GM12878 (cell line): ENCODE results near the gene ZNF805. TPM values are rescaled to one million over a fixed set of nuclear protein-coding genes. Genes with fewer than 3 reads are reported as not detected.

Experiments used
- ATAC-seq: fragments of 200-7000 bp; cut with Tn5 transposase; 3 replicates; pipeline ENCODE4 v1.9.1; 2020; ENCODE audit warnings: mild to moderate bottlenecking, moderate library complexity
- BruUV-seq: library from RNA; stranded (reverse); fragments of 400-500 nt; replicated peaks from 2 replicates; lab custom pipeline; 2021; lab: Mats Ljungman, UMichigan
- CTCF ChIA-PET: fragments of 300-600 bp; sonication (Branson Sonifier 250); formaldehyde crosslinking; extraction: SDS; loops from one replicate; lab custom pipeline; 2021; ENCODE audit warnings: inconsistent platforms; lab: Yijun Ruan, JAX
- POLR2A ChIA-PET: fragments of 350-600 bp; formaldehyde crosslinking; extraction: SDS; loops from one replicate; lab custom pipeline; 2021; ENCODE audit warnings: inconsistent platforms; lab: Charles Lee
- RAD21 ChIA-PET: fragments of 300-600 bp; sonication (Branson Sonifier 250); formaldehyde crosslinking; loops from one replicate; lab custom pipeline; 2023; ENCODE audit warnings: antibody characterized with exemption; ENCODE audit not compliant: unreplicated experiment; lab: Charles Lee
- SMC1A ChIA-PET: fragments of 300-600 bp; sonication (Branson Sonifier 250); formaldehyde crosslinking; loops from one replicate; lab custom pipeline; 2023; ENCODE audit not compliant: unreplicated experiment, uncharacterized antibody; lab: Charles Lee
- DNase-seq: peaks from one replicate; pipeline ENCODE4 v3.0.0-alpha.2; 2011; ENCODE audit warnings: low read depth, low spot score
- FAIRE-seq: peaks from 3 replicates; lab custom pipeline; 2011; peaks lifted over from hg19 to GRCh38; lab: Jason Lieb, UNC
- H2AFZ ChIP-seq: 2 replicates; pipeline ENCODE4 v1.6.0; 2011; ENCODE audit warnings: low read depth, low read length, control low read depth; ENCODE audit not compliant: control insufficient read depth
- H3K27ac ChIP-seq: 2 replicates; pipeline ENCODE4 v1.5.1; 2011; ENCODE audit warnings: control low read depth; ENCODE audit not compliant: control insufficient read depth, insufficient read depth
- H3K27me3 ChIP-seq, 2 experiments: replicated peaks in 1 of 2; 2 replicates each; pipeline versions ENCODE4 v1.6.0 to v1.6.1; 2011; ENCODE audit warnings: low read length in 1 of 2; ENCODE audit not compliant: control insufficient read depth in 2 of 2, insufficient read depth in 2 of 2
- H3K36me3 ChIP-seq, 2 experiments: 2 replicates each; pipeline ENCODE4 v1.5.1; 2011; ENCODE audit warnings: low read length in 1 of 2; ENCODE audit not compliant: control insufficient read depth in 2 of 2, insufficient read depth in 2 of 2
- H3K4me1 ChIP-seq: 2 replicates; pipeline ENCODE4 v1.6.1; 2011; ENCODE audit warnings: mild to moderate bottlenecking, low read length, moderate library complexity, mixed read lengths; ENCODE audit not compliant: control insufficient read depth, insufficient read depth
- H3K4me2 ChIP-seq: 2 replicates; pipeline ENCODE4 v1.6.0; 2011; ENCODE audit warnings: control low read depth; ENCODE audit not compliant: control insufficient read depth, insufficient read depth
- H3K4me3 ChIP-seq: fragments of 200-600 bp; sonication (generic); 2 replicates; pipeline ENCODE4 v1.5.1; 2016
- H3K79me2 ChIP-seq: 2 replicates; pipeline ENCODE4 v1.6.0; 2011; ENCODE audit warnings: low read length; ENCODE audit not compliant: control insufficient read depth, insufficient read depth
- H3K9ac ChIP-seq: 2 replicates; pipeline ENCODE4 v1.8.0; 2011; ENCODE audit warnings: low read length, control low read depth, mixed read lengths; ENCODE audit not compliant: control insufficient read depth, insufficient read depth
- H3K9me3 ChIP-seq: replicated peaks from 3 replicates; pipeline ENCODE4 v1.5.1; 2011; ENCODE audit warnings: mild to moderate bottlenecking, low read length; ENCODE audit not compliant: control insufficient read depth, insufficient read depth
- H4K20me1 ChIP-seq: 2 replicates; pipeline ENCODE4 v1.6.0; 2011; ENCODE audit not compliant: control insufficient read depth, insufficient read depth
- EGR1 ChIP-seq, 2 experiments: IDR thresholded peaks; 1 replicate in 1 of 2; 2 replicates in 1 of 2; pipeline ENCODE4 v1.6.1; 2011 to 2012; ENCODE audit warnings: low read depth in 2 of 2, low read length in 2 of 2, borderline replicate concordance in 1 of 2, mild to moderate bottlenecking in 1 of 2, moderate library complexity in 1 of 2
- ETV6 ChIP-seq, 2 experiments: fragments of 450-650 bp in 1 of 2; IDR thresholded peaks in 1 of 2; conservative IDR thresholded peaks in 1 of 2; 2 replicates each; pipeline ENCODE4 v1.6.1; 2014; ENCODE audit warnings: antibody characterized with exemption in 1 of 2, borderline replicate concordance in 1 of 2, low read depth in 1 of 2, mild to moderate bottlenecking in 1 of 2, moderate library complexity in 1 of 2
- MXI1 ChIP-seq: fragments of 150-350 bp; IDR thresholded peaks from 2 replicates; pipeline ENCODE4 v1.6.1; 2011; ENCODE audit warnings: low read depth, mild to moderate bottlenecking, inconsistent platforms, low read length, improper control_type of control experiment
- PAX8 ChIP-seq: fragments of 450-650 bp; IDR thresholded peaks from 2 replicates; pipeline ENCODE4 v1.6.1; 2017; ENCODE audit warnings: mild to moderate bottlenecking, moderate library complexity
- RFX5 ChIP-seq: IDR thresholded peaks from 2 replicates; pipeline ENCODE4 v1.6.1; 2011; ENCODE audit warnings: low read depth, low read length, improper control_type of control experiment
- TARDBP ChIP-seq: IDR thresholded peaks from 2 replicates; pipeline ENCODE4 v1.6.1; 2016; ENCODE audit warnings: borderline replicate concordance
- TBL1XR1 ChIP-seq: IDR thresholded peaks from 2 replicates; pipeline ENCODE4 v1.6.1; 2012; ENCODE audit warnings: low read depth, low read length, improper control_type of control experiment
- YY1 ChIP-seq: IDR thresholded peaks from 2 replicates; pipeline ENCODE4 v1.6.1; 2011; ENCODE audit warnings: low read depth, mild to moderate bottlenecking, low read length
- WGBS: methylation state at CpG from one replicate; pipeline ENCODE4 v1.1.6; 2016; ENCODE audit warnings: low lambda C conversion rate; ENCODE audit not compliant: insufficient replicate concordance, insufficient coverage; ENCODE audit errors: missing lambda C conversion rate; 5-methylcytosine and 5-hydroxymethylcytosine counted together
- in situ Hi-C: fragments of 300-500 bp; cut with MboI; formaldehyde crosslinking; loops from 9 replicates; pipeline ENCODE4 v1.14.3; 2018; ENCODE audit warnings: mixed read lengths
- intact Hi-C: fragments of 100-400 bp; cut with micrococcal nuclease; formaldehyde crosslinking; loops from one replicate; pipeline ENCODE4 v1.14.2; 2022; ENCODE audit not compliant: unreplicated experiment
- polyA plus RNA-seq, 11 experiments: library from polyadenylated mRNA; depleted of rRNA in 4 of 11; unstranded in 6 of 11; stranded (reverse) in 5 of 11; fragments of >200 nt; fragmentation: Nextera tagmentation in 4 of 11; fragmentation: Illumina TruSeq in 1 of 11; extraction: Ambion mirVana in 4 of 11; extraction: Trizol in 1 of 11; gene quantifications; 1 replicate in 1 of 11; 2 replicates in 10 of 11; pipeline versions ENCODE4 v1.2.1 to v1.2.3, GENCODE V29; 2011 to 2016; ENCODE audit warnings: inconsistent platforms in 2 of 11, missing spikeins in 2 of 11, low read depth in 1 of 11
- total RNA-seq, 4 experiments: library from RNA; depleted of rRNA in 3 of 4; stranded (reverse); fragments of >200 nt in 3 of 4; fragmentation: Illumina TruSeq in 1 of 4; extraction: Trizol in 1 of 4; gene quantifications; 2 replicates each; pipeline versions ENCODE4 v1.2.1 to v1.2.3, GENCODE V29; 2013 to 2021
- TF ChIP-seq, protein P1 (sequence below): IDR thresholded peaks from 2 replicates; pipeline ENCODE4 v1.6.1; 2011; ENCODE audit warnings: low read depth, low read length, improper control_type of control experiment, borderline replicate concordance
- TF ChIP-seq, protein P2 (sequence below): IDR thresholded peaks from 2 replicates; pipeline ENCODE4 v1.6.1; 2012; ENCODE audit warnings: low read depth, low read length, improper control_type of control experiment

Gene ZNF805
- total and polyA plus RNA-seq, 10 of the 15 experiments (the other 5 are each of a cell fraction or from before 2014, with no cell fraction given) = 0.31 to 8.9 (median 2.3) TPM

DNA sequence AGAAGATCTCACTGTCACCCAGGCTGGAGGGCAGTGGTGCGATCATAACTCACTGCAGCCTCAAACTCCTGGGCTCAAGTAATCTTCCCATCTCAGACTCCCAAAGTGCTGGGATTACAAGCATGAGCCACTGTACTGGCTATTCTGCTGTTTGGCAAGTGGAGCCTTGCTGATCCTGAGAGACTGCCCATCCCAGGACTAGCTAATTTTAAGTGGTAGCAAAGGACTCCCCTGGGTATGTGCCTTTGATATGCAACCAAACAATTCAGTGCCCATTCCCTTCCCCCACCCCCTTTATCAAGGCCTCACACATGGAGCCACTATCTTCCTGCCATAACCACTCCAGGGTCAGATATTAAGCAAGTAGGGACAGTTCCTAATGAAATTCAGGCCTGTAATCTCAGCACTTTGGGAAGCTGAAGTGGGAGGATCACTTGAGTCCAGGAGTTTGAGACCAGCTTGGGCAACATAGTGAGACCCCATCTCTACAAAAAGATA lies 22.9 kb downstream of the ZNF805 start:
- H3K4me3 ChIP-seq = no peak overlapping the region
- no peak for FAIRE-seq
- intact Hi-C loops = no loop called here
- BruUV-seq = no TSS peak
- H3K36me3 ChIP-seq = no peaks in the 10 kb centered on the region
- in situ Hi-C loops = no loop called here
- H3K79me2 ChIP-seq = no peaks in the 10 kb centered on the region
- H3K9ac ChIP-seq = no peak overlapping the region
- H3K4me1 ChIP-seq = peaks cover 6% of the 10 kb centered on the region
- no peaks in the 10 kb centered on the region for H4K20me1 ChIP-seq
- H3K9me3 ChIP-seq = no peaks in the 10 kb centered on the region
- ChIA-PET POLR2A (no interaction called here), RAD21 (no interaction called here), CTCF (interaction anchor here (0.9 kb wide), 1 partner anchor 12 kb away, joined by 3 read pairs; no protein-coding TSS in a partner anchor), SMC1A (no interaction called here)
- H3K27me3 ChIP-seq = no peaks in the 10 kb centered on the region
- no peak overlapping the region for H2AFZ ChIP-seq
- H3K27ac ChIP-seq = no peak overlapping the region
- DNase-seq = no peak
- no peak overlapping the region for H3K4me2 ChIP-seq
- TF ChIP-seq RFX5 = no peak
- TF ChIP-seq YY1 = no peak
- no peak for TF ChIP-seq EGR1 (IDR thresholded peaks at IDR 0.05; ENCODE audit: borderline replicate concordance in 1 of 2, low read depth in 2 of 2, low read length in 2 of 2)
- TF ChIP-seq, protein P1, sequence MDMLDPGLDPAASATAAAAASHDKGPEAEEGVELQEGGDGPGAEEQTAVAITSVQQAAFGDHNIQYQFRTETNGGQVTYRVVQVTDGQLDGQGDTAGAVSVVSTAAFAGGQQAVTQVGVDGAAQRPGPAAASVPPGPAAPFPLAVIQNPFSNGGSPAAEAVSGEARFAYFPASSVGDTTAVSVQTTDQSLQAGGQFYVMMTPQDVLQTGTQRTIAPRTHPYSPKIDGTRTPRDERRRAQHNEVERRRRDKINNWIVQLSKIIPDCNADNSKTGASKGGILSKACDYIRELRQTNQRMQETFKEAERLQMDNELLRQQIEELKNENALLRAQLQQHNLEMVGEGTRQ = no peak
- no peak for TF ChIP-seq PAX8
- no peak for TF ChIP-seq TBL1XR1
- TF ChIP-seq ETV6 (conservative IDR thresholded peaks at IDR 0.05 in 1 of 2, IDR thresholded peaks at IDR 0.05 in 1 of 2; ENCODE audit: borderline replicate concordance in 1 of 2, low read depth in 1 of 2) = no peak
- TF ChIP-seq TARDBP = no peak
- TF ChIP-seq, protein P2, sequence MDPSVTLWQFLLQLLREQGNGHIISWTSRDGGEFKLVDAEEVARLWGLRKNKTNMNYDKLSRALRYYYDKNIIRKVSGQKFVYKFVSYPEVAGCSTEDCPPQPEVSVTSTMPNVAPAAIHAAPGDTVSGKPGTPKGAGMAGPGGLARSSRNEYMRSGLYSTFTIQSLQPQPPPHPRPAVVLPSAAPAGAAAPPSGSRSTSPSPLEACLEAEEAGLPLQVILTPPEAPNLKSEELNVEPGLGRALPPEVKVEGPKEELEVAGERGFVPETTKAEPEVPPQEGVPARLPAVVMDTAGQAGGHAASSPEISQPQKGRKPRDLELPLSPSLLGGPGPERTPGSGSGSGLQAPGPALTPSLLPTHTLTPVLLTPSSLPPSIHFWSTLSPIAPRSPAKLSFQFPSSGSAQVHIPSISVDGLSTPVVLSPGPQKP = no peak
- no peak for TF ChIP-seq MXI1
- WGBS = 100% methylated on average over 1 of the region's 1 CpG
- ATAC-seq = no peak
